ENCODE measurements around the gene SLC41A3. TPM values are rescaled to one million over a fixed set of nuclear protein-coding genes. Genes with fewer than 3 reads are reported as not detected.
"Not testable (repeated sequence)": the region's sequence is repeated elsewhere in the genome, so short reads cannot be mapped to it uniquely, and the experiment has no call there.

Gene SLC41A3
- total and polyA plus RNA-seq, 2 donors (not counting 1 experiment from before 2014, with no cell fraction given), result 49.4 to 52.8 TPM

GRCh38 chr3:126070146-126070545 lies 13.8 kb downstream of the SLC41A3 start:
- no peak for TF ChIP-seq CTCF (conservative IDR thresholded peaks at IDR 0.05 in 1 of 2, IDR thresholded peaks at IDR 0.05 in 1 of 2; ENCODE audit: low read depth in 1 of 2, low read length in 2 of 2)
- TF ChIP-seq EZH2 (IDR thresholded peaks at IDR 0.05; ENCODE audit: low read length, missing control alignments), result no peak
- DNase-seq (ENCODE audit: low read depth in 2 of 2), result no peak
- no peaks in the 10 kb centered on the region for H3K36me3 ChIP-seq (ENCODE audit: control insufficient read depth, insufficient read depth, low read length)
- no peak overlapping the region for H3K4me3 ChIP-seq (replicated peaks in 1 of 4; ENCODE audit: control extremely low read depth in 1 of 4, insufficient read depth in 1 of 4, low read depth in 3 of 4, low read length in 4 of 4)
- no peaks in the 10 kb centered on the region for H3K9me3 ChIP-seq (ENCODE audit: control insufficient read depth, insufficient read depth, low read depth, low read length)
- H3K79me2 ChIP-seq (ENCODE audit: control insufficient read depth, insufficient read depth, low read length), result no peaks in the 10 kb centered on the region
- H3K4me2 ChIP-seq (ENCODE audit: extremely low read depth, insufficient read depth, low read length), result no peak overlapping the region
- H3K27ac ChIP-seq (ENCODE audit: insufficient read depth, low read length), result no peak overlapping the region
- H4K20me1 ChIP-seq (ENCODE audit: control insufficient read depth, extremely low read depth, insufficient read depth, low read length), result no peaks in the 10 kb centered on the region
- H3K4me1 ChIP-seq (ENCODE audit: control insufficient read depth, extremely low read depth, insufficient read depth, low read length), result no peaks in the 10 kb centered on the region
- H3K9ac ChIP-seq (ENCODE audit: insufficient read depth, low read length), result no peak overlapping the region
- no peaks in the 10 kb centered on the region for H3K27me3 ChIP-seq (ENCODE audit: control insufficient read depth, insufficient read depth, low read length)
- no peak overlapping the region for H2AFZ ChIP-seq (ENCODE audit: low read length)

- Histone ChIP-seq H4K20me1 (ENCODE audit: control insufficient read depth, extremely low read depth, insufficient read depth, low read length) (no peaks in the 10 kb centered on the region), H3K36me3 (ENCODE audit: control insufficient read depth, insufficient read depth, low read length) (no peaks in the 10 kb centered on the region), H3K4me1 (ENCODE audit: control insufficient read depth, extremely low read depth, insufficient read depth, low read length) (no peaks in the 10 kb centered on the region), H2AFZ (ENCODE audit: low read length) (no peak overlapping the region), H3K4me3 (replicated peaks in 1 of 4; ENCODE audit: control extremely low read depth in 1 of 4, insufficient read depth in 1 of 4, low read depth in 3 of 4, low read length in 4 of 4) (no peak overlapping the region), H3K9me3 (ENCODE audit: control insufficient read depth, insufficient read depth, low read depth, low read length) (no peaks in the 10 kb centered on the region), H3K4me2 (ENCODE audit: extremely low read depth, insufficient read depth, low read length) (no peak overlapping the region), H3K9ac (ENCODE audit: insufficient read depth, low read length) (no peak overlapping the region), H3K79me2 (ENCODE audit: control insufficient read depth, insufficient read depth, low read length) (no peaks in the 10 kb centered on the region), H3K27ac (ENCODE audit: insufficient read depth, low read length) (no peak overlapping the region), H3K27me3 (ENCODE audit: control insufficient read depth, insufficient read depth, low read length) (no peaks in the 10 kb centered on the region)
- no peak for DNase-seq (ENCODE audit: low read depth in 2 of 2)
- TF ChIP-seq EZH2 (IDR thresholded peaks at IDR 0.05; ENCODE audit: low read length, missing control alignments) (no peak), CTCF (conservative IDR thresholded peaks at IDR 0.05 in 1 of 2, IDR thresholded peaks at IDR 0.05 in 1 of 2; ENCODE audit: low read depth in 1 of 2, low read length in 2 of 2) (no peak)
Observed at GRCh38 chr3:126067959-126068358, 16.0 kb downstream of the SLC41A3 start.

GRCh38 chr3:126066676-126067075 lies 17.2 kb downstream of the SLC41A3 start:
- not testable (repeated sequence) for H3K27me3 ChIP-seq (ENCODE audit: control insufficient read depth, insufficient read depth, low read length); H2AFZ ChIP-seq (ENCODE audit: low read length); DNase-seq (ENCODE audit: low read depth in 2 of 2); H4K20me1 ChIP-seq (ENCODE audit: control insufficient read depth, extremely low read depth, insufficient read depth, low read length); H3K4me3 ChIP-seq (replicated peaks in 1 of 4; ENCODE audit: control extremely low read depth in 1 of 4, insufficient read depth in 1 of 4, low read depth in 3 of 4, low read length in 4 of 4); H3K36me3 ChIP-seq (ENCODE audit: control insufficient read depth, insufficient read depth, low read length); H3K4me2 ChIP-seq (ENCODE audit: extremely low read depth, insufficient read depth, low read length); H3K9ac ChIP-seq (ENCODE audit: insufficient read depth, low read length); H3K79me2 ChIP-seq (ENCODE audit: control insufficient read depth, insufficient read depth, low read length); H3K4me1 ChIP-seq (ENCODE audit: control insufficient read depth, extremely low read depth, insufficient read depth, low read length); H3K27ac ChIP-seq (ENCODE audit: insufficient read depth, low read length); H3K9me3 ChIP-seq (ENCODE audit: control insufficient read depth, insufficient read depth, low read depth, low read length)
